ENCODE measurements around the gene FNIP2. TPM values are rescaled to one million over a fixed set of nuclear protein-coding genes. Genes with fewer than 3 reads are reported as not detected.
"Not testable (repeated sequence)": the region's sequence is repeated elsewhere in the genome, so short reads cannot be mapped to it uniquely, and the experiment has no call there.

The FNIP2 gene
- total RNA-seq, 1 experiment from 2014 or later, result 16.1 TPM

DNA sequence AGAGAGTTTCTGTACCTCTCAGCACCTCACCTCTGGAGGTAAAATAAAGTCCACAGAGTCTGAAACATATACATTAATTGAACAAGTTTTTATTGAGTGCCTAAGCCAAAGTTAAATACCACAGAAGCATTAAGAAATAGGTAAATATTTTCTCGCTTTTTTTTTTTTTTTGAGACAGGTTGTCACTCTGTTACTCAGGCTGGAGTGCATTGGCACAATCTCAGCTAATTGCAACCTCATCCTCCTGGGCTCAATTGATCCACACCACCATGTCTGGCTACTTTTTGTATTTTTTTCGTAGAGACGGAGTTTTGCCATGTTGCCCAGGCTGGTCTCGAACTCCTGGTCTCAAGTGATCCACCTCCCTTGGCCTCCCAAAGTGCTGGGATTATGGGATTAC is 10.1 kb upstream of the FNIP2 start:
- ChIA-PET CTCF (no interaction called here), POLR2A (ENCODE audit: low non-redundant PET) (no interaction called here)
- no peak for DNase-seq (ENCODE audit: low spot score)
- TF ChIP-seq EZH2 (IDR thresholded peaks at IDR 0.05; ENCODE audit: borderline replicate concordance, low read depth, low read length, poor library complexity, severe bottlenecking), result no peak
- TF ChIP-seq, protein P1, sequence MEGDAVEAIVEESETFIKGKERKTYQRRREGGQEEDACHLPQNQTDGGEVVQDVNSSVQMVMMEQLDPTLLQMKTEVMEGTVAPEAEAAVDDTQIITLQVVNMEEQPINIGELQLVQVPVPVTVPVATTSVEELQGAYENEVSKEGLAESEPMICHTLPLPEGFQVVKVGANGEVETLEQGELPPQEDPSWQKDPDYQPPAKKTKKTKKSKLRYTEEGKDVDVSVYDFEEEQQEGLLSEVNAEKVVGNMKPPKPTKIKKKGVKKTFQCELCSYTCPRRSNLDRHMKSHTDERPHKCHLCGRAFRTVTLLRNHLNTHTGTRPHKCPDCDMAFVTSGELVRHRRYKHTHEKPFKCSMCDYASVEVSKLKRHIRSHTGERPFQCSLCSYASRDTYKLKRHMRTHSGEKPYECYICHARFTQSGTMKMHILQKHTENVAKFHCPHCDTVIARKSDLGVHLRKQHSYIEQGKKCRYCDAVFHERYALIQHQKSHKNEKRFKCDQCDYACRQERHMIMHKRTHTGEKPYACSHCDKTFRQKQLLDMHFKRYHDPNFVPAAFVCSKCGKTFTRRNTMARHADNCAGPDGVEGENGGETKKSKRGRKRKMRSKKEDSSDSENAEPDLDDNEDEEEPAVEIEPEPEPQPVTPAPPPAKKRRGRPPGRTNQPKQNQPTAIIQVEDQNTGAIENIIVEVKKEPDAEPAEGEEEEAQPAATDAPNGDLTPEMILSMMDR (conservative IDR thresholded peaks at IDR 0.05; ENCODE audit: low read depth, low read length), result no peak
- Histone ChIP-seq H3K9me3 (ENCODE audit: low read depth, low read length, poor library complexity, severe bottlenecking) (no peaks in the 10 kb centered on the region), H3K4me3 (ENCODE audit: low read depth, low read length, poor library complexity, severe bottlenecking) (no peak overlapping the region), H3K27me3 (replicated peaks; ENCODE audit: insufficient read depth, low read depth, low read length, poor library complexity) (no peaks in the 10 kb centered on the region), H3K36me3 (ENCODE audit: insufficient read depth, low read length, poor library complexity, severe bottlenecking) (no peaks in the 10 kb centered on the region), H3K4me1 (ENCODE audit: insufficient read depth, low read length, poor library complexity, severe bottlenecking) (no peaks in the 10 kb centered on the region), H3K27ac (ENCODE audit: low read depth, low read length, poor library complexity, severe bottlenecking) (no peak overlapping the region)
- intact Hi-C loops (cut with micrococcal nuclease; ENCODE audit: unreplicated experiment), result no loop called here
- no TSS peak for BruUV-seq (replicated peaks)

GRCh38 chr4:158759539-158759938 is 9.3 kb upstream of the FNIP2 start:
- H3K4me1 ChIP-seq (ENCODE audit: insufficient read depth, low read length, poor library complexity, severe bottlenecking); BruUV-seq (replicated peaks); POLR2A ChIA-PET (ENCODE audit: low non-redundant PET); CTCF ChIA-PET; H3K4me3 ChIP-seq (ENCODE audit: low read depth, low read length, poor library complexity, severe bottlenecking); H3K9me3 ChIP-seq (ENCODE audit: low read depth, low read length, poor library complexity, severe bottlenecking); H3K27ac ChIP-seq (ENCODE audit: low read depth, low read length, poor library complexity, severe bottlenecking); H3K27me3 ChIP-seq (replicated peaks; ENCODE audit: insufficient read depth, low read depth, low read length, poor library complexity); H3K36me3 ChIP-seq (ENCODE audit: insufficient read depth, low read length, poor library complexity, severe bottlenecking); DNase-seq (ENCODE audit: low spot score); intact Hi-C loops (cut with micrococcal nuclease; ENCODE audit: unreplicated experiment): not testable (repeated sequence)

- BruUV-seq (replicated peaks), result no TSS peak
- Histone ChIP-seq H3K27ac (ENCODE audit: low read depth, low read length, poor library complexity, severe bottlenecking) (no peak overlapping the region), H3K27me3 (replicated peaks; ENCODE audit: insufficient read depth, low read depth, low read length, poor library complexity) (no peaks in the 10 kb centered on the region), H3K4me1 (ENCODE audit: insufficient read depth, low read length, poor library complexity, severe bottlenecking) (no peaks in the 10 kb centered on the region), H3K9me3 (ENCODE audit: low read depth, low read length, poor library complexity, severe bottlenecking) (no peaks in the 10 kb centered on the region), H3K36me3 (ENCODE audit: insufficient read depth, low read length, poor library complexity, severe bottlenecking) (no peaks in the 10 kb centered on the region), H3K4me3 (ENCODE audit: low read depth, low read length, poor library complexity, severe bottlenecking) (no peak overlapping the region)
- TF ChIP-seq EZH2 (IDR thresholded peaks at IDR 0.05; ENCODE audit: borderline replicate concordance, low read depth, low read length, poor library complexity, severe bottlenecking), result no peak
- TF ChIP-seq, protein P1 (conservative IDR thresholded peaks at IDR 0.05; ENCODE audit: low read depth, low read length), result no peak
- DNase-seq (ENCODE audit: low spot score), result no peak
- CTCF ChIA-PET, result no interaction called here
- intact Hi-C loops (cut with micrococcal nuclease; ENCODE audit: unreplicated experiment), result no loop called here
- POLR2A ChIA-PET (ENCODE audit: low non-redundant PET), result no interaction called here
Observed at GRCh38 chr4:158760866-158761265, 8.0 kb upstream of the FNIP2 start.

DNA sequence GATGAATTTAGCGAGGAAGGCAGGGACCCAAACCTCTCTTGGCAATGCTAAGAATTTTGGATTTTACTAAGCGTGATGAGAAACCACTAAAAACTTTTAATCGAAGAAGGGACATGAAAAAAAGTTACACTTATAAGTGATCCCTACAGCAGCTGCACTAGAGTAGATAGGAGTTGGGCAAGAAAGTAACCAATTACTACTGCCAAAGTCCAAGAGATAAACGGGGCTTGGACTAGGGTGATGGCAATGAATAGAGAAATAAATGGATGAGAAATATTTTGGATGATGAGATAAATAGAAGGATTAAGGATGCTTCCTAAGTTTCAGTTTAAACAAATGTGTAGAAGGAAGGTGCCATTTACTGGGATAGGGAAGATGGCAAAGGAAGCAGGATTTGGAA is 6.3 kb upstream of the FNIP2 start:
- H3K27ac ChIP-seq (ENCODE audit: low read depth, low read length, poor library complexity, severe bottlenecking), result no peak overlapping the region
- TF ChIP-seq, protein P1 (conservative IDR thresholded peaks at IDR 0.05; ENCODE audit: low read depth, low read length), result no peak
- TF ChIP-seq EZH2 (IDR thresholded peaks at IDR 0.05; ENCODE audit: borderline replicate concordance, low read depth, low read length, poor library complexity, severe bottlenecking), result no peak
- H3K4me1 ChIP-seq (ENCODE audit: insufficient read depth, low read length, poor library complexity, severe bottlenecking), result no peaks in the 10 kb centered on the region
- ChIA-PET CTCF (no interaction called here), POLR2A (ENCODE audit: low non-redundant PET) (no interaction called here)
- H3K27me3 ChIP-seq (replicated peaks; ENCODE audit: insufficient read depth, low read depth, low read length, poor library complexity), result no peaks in the 10 kb centered on the region
- no peaks in the 10 kb centered on the region for H3K36me3 ChIP-seq (ENCODE audit: insufficient read depth, low read length, poor library complexity, severe bottlenecking)
- intact Hi-C loops (cut with micrococcal nuclease; ENCODE audit: unreplicated experiment), result no loop called here
- BruUV-seq (replicated peaks), result no TSS peak
- H3K4me3 ChIP-seq (ENCODE audit: low read depth, low read length, poor library complexity, severe bottlenecking), result no peak overlapping the region
- H3K9me3 ChIP-seq (ENCODE audit: low read depth, low read length, poor library complexity, severe bottlenecking), result no peaks in the 10 kb centered on the region
- DNase-seq (ENCODE audit: low spot score), result no peak

Data from A673 (cell line).